Pancreas (tissue), 10 donors: ENCODE measurements around the gene FMOD. TPM values are rescaled to one million over a fixed set of nuclear protein-coding genes. Genes with fewer than 3 reads are reported as not detected.

Experiments used
- ATAC-seq, 4 donors: fragments of 200-7000 bp; cut with Tn5 transposase; one replicate each; pipeline versions ENCODE4 v1.8.0 to v1.9.1; 2020; ENCODE audit warnings: mild to moderate bottlenecking in 4 of 4, moderate library complexity in 4 of 4
- DNase-seq, 6 donors: peaks; one replicate each; pipeline ENCODE4 v3.0.0-alpha.2; 2020
- FAIRE-seq: peaks from 2 replicates; lab custom pipeline; 2012; peaks lifted over from hg19 to GRCh38; lab: Jason Lieb, UNC
- H3K27ac ChIP-seq, 4 donors: fragments of 200-600 bp; sonication (generic); 1 replicate in 3 of 4; 2 replicates in 1 of 4; pipeline versions ENCODE4 v1.5.0 to v1.8.0; 2020
- H3K27me3 ChIP-seq, 4 donors: fragments of 200-600 bp; one replicate each; pipeline ENCODE4 v1.8.0; 2021
- H3K36me3 ChIP-seq, 3 donors: fragments of 200-600 bp; sonication (generic) in 1 of 3; one replicate each; pipeline versions ENCODE4 v1.5.0 to v1.8.0; 2020 to 2021
- H3K4me1 ChIP-seq, 3 donors: fragments of 200-600 bp; one replicate each; pipeline ENCODE4 v1.8.0; 2021
- H3K4me3 ChIP-seq, 4 donors: fragments of 200-600 bp; sonication (generic) in 2 of 4; one replicate each; pipeline versions ENCODE4 v1.5.0 to v1.8.0; 2020 to 2021
- H3K9me3 ChIP-seq, 4 donors: fragments of 200-600 bp; one replicate each; pipeline ENCODE4 v1.8.0; 2021
- WGBS, 2 donors: extraction: QIAGEN DNeasy Blood & Tissue Kit; methylation state at CpG; one replicate each; pipeline ENCODE4 v1.1.7; 2013; 5-methylcytosine and 5-hydroxymethylcytosine counted together
- intact Hi-C, 3 donors: fragments of 100-400 bp; cut with DNase I; formaldehyde crosslinking; loops; one replicate each; pipeline versions ENCODE4 v1.11.1 to v1.14.2; 2022
- polyA plus RNA-seq, 2 donors: library from polyadenylated mRNA; stranded (reverse); fragments of 200-250 nt; gene quantifications; one replicate each; pipeline ENCODE4 v1.2.3, GENCODE V29; 2013
- total RNA-seq, 6 donors: library from RNA; stranded (reverse); fragmentation: NEBNext Ultra II Directional in 4 of 6; extraction: Animal tissue kit (Norgen Biotek cat#: 25700) in 4 of 6; gene quantifications; one replicate each; pipeline versions ENCODE4 v1.2.1 to v1.2.4, GENCODE V29; 2021 to 2023
- TF ChIP-seq, protein P1 (sequence below), 4 donors: fragments of 200-600 bp; sonication (generic) in 3 of 4; IDR thresholded peaks; one replicate each; pipeline versions ENCODE4 v1.5.0 to v1.8.0; 2021; ENCODE audit warnings: antibody characterized with exemption in 4 of 4
- donor health status: healthy with polysubstance abuse.
- donor health status: DM: no; HTN: no; CAD: no; lungs with moderate emphysema.
- donor health status: DM: no; HTN: no; CAD: no.
- donor health status: control.
- donor health status: control.
- donor health status: Bipolar disorder and iron deficiency.
- donor health status: DM: yes; HTN: yes; CAD: no.
- donor health status: DM: no; HTN: no; CAD: no.
- donor health status: DM: no; HTN: no; CAD: no.
- donor health status: DM: yes; HTN: yes; CAD: no.

Gene FMOD
- total and polyA plus RNA-seq, 8 donors, result 3.8 to 14.6 (median 8.3) TPM

DNA sequence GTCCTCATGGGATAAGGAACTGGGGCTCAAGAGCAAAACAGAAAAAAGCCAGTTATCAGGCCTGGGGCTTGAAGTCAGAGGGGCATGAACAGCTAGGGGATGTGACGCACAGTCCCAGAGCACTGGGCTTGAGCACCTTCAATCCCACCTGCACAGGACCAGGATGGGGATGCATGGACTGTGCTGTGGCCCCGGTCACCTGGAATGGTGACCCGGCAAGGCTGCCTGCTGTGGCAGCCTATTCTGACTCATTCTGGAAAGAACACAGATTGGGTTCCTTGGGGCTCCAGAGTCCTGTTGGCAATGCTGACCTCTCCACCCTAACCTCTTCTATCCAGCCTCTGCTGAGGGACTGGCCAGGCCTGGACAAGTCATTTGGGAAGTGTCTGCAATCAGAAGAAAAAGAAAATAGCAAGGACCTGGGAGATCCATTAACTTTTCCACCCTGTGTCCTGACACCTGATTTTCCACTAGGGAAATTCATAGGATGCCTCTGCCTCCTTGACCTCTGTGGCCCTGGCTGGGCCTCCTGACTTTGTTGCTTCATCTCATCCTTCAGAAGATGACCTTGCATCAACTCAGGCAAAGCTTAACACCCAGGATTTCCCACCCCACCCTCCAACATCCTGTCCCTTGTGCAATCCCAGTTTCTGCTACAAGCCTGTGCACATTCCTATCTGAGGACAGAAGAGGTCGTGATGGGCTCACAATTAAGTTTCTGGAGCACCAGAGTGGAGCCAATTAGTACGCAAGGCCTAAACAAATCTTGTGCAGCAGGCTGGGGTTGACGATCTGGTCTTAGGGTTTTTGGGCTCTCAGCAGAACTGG lies 17.9 kb upstream of the FMOD start:
- FAIRE-seq (no peak), ATAC-seq (peak in 3 of 4 donors; percentile 68 to 76 (median 69)), DNase-seq (no peak)
- H3K27me3 ChIP-seq, result no peaks in the 10 kb centered on the region
- H3K27ac ChIP-seq, result no peak overlapping the region
- TF ChIP-seq, protein P1, sequence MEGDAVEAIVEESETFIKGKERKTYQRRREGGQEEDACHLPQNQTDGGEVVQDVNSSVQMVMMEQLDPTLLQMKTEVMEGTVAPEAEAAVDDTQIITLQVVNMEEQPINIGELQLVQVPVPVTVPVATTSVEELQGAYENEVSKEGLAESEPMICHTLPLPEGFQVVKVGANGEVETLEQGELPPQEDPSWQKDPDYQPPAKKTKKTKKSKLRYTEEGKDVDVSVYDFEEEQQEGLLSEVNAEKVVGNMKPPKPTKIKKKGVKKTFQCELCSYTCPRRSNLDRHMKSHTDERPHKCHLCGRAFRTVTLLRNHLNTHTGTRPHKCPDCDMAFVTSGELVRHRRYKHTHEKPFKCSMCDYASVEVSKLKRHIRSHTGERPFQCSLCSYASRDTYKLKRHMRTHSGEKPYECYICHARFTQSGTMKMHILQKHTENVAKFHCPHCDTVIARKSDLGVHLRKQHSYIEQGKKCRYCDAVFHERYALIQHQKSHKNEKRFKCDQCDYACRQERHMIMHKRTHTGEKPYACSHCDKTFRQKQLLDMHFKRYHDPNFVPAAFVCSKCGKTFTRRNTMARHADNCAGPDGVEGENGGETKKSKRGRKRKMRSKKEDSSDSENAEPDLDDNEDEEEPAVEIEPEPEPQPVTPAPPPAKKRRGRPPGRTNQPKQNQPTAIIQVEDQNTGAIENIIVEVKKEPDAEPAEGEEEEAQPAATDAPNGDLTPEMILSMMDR (IDR thresholded peaks at IDR 0.05), result no peak
- no peak overlapping the region for H3K4me3 ChIP-seq
- intact Hi-C loops, result no loop called here
- no peaks in the 10 kb centered on the region for H3K9me3 ChIP-seq
- no peaks in the 10 kb centered on the region for H3K4me1 ChIP-seq
- 82 to 87% methylated on average over 6 of the region's 6 CpGs for WGBS, 2 donors
- H3K36me3 ChIP-seq, result no peaks in the 10 kb centered on the region

DNA sequence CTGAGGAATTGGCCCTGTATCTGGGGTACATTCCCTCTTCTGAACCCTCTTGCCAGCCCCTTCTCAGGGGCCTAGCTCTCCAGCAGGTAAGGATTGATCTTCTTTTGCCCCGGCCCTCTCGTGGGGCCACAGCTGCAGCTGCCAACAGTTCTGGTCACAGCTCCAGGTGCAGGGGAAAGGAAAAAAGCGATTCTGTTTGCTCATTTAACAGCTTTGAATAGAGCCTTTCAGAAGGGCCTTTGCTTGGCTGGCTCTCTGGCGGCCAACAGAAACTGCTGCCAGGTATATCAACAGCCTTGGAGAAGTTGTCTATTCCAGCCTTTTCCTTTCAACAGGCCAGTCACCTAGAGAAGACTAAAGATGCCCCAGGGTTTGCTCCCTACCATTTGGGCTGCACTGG lies 16.1 kb upstream of the FMOD start:
- no peaks in the 10 kb centered on the region for H3K27me3 ChIP-seq
- no peaks in the 10 kb centered on the region for H3K4me1 ChIP-seq
- ATAC-seq (peak in 2 of 4 donors; percentile 34 to 63), DNase-seq (no peak), FAIRE-seq (no peak)
- no peak overlapping the region for H3K4me3 ChIP-seq
- intact Hi-C loops, result no loop called here
- WGBS, 2 donors, result 21 to 24% methylated on average over 4 of the region's 4 CpGs
- no peaks in the 10 kb centered on the region for H3K36me3 ChIP-seq
- no peak overlapping the region for H3K27ac ChIP-seq
- no peaks in the 10 kb centered on the region for H3K9me3 ChIP-seq
- TF ChIP-seq, protein P1 (IDR thresholded peaks at IDR 0.05), result no peak

DNA sequence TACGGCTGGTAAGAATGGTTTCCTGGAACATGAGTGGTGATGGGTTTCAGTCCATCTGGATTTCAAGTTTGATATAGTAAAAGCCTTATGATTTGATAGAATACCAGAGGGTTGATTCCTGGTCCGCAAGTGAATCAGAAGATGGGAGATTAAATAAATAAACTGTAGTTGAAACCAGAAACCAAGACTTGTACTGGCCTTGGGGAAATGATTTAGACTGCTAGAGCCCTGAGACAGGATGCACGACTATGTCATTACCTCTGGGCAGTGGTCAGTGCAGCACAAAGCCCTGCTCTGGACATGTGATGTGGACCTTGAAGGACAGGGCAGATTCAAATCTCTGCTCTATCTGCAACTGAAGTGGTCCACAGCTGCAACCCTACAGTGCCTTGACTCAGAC lies 15.6 kb upstream of the FMOD start:
- TF ChIP-seq, protein P1 (IDR thresholded peaks at IDR 0.05), result no peak
- H3K27me3 ChIP-seq, result no peaks in the 10 kb centered on the region
- H3K4me1 ChIP-seq, result no peaks in the 10 kb centered on the region
- FAIRE-seq (no peak), ATAC-seq (no peak), DNase-seq (no peak)
- intact Hi-C loops, result no loop called here
- H3K27ac ChIP-seq, result no peak overlapping the region
- H3K9me3 ChIP-seq, result no peaks in the 10 kb centered on the region
- no peak overlapping the region for H3K4me3 ChIP-seq
- no peaks in the 10 kb centered on the region for H3K36me3 ChIP-seq
- 83 to 89% methylated on average over 3 of the region's 3 CpGs for WGBS, 2 donors

DNA sequence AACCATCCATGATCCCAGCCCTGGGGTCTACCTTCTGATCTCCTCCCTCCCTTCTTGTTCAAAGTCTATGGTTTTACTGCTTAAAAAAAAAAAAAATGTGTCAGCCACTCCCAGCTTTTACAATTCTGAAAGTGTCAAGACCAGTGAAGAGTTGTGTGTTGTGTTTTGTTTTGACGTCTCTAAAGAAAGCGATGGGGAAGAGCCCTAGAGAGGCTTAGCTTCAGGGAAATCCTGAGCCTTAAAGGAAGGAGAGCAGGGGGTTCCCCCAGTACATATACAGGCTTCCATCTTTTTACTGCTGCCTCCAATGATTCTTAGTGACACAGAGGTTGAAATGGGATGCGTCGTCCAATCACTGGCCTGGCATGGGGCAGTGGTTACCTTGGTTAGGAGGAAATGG lies 13.9 kb upstream of the FMOD start:
- Histone ChIP-seq H3K4me1 (no peaks in the 10 kb centered on the region), H3K4me3 (no peak overlapping the region), H3K27me3 (no peaks in the 10 kb centered on the region), H3K36me3 (no peaks in the 10 kb centered on the region), H3K27ac (no peak overlapping the region), H3K9me3 (no peaks in the 10 kb centered on the region)
- TF ChIP-seq, protein P1 (IDR thresholded peaks at IDR 0.05), result no peak
- ATAC-seq, result no peak
- no peak for FAIRE-seq
- DNase-seq, result no peak
- WGBS, 2 donors, result 71% methylated on average over 4 of the region's 4 CpGs
- intact Hi-C loops, result no loop called here
